ENCODE measurements around the gene NOC2L. TPM values are rescaled to one million over a fixed set of nuclear protein-coding genes. Genes with fewer than 3 reads are reported as not detected.
A peak's percentile ranks its signal among the peaks of the same experiment; 100 is the strongest.

The NOC2L gene
- total RNA-seq, 2 donors from 2014 or later: 72.7 to 90.0 TPM

DNA sequence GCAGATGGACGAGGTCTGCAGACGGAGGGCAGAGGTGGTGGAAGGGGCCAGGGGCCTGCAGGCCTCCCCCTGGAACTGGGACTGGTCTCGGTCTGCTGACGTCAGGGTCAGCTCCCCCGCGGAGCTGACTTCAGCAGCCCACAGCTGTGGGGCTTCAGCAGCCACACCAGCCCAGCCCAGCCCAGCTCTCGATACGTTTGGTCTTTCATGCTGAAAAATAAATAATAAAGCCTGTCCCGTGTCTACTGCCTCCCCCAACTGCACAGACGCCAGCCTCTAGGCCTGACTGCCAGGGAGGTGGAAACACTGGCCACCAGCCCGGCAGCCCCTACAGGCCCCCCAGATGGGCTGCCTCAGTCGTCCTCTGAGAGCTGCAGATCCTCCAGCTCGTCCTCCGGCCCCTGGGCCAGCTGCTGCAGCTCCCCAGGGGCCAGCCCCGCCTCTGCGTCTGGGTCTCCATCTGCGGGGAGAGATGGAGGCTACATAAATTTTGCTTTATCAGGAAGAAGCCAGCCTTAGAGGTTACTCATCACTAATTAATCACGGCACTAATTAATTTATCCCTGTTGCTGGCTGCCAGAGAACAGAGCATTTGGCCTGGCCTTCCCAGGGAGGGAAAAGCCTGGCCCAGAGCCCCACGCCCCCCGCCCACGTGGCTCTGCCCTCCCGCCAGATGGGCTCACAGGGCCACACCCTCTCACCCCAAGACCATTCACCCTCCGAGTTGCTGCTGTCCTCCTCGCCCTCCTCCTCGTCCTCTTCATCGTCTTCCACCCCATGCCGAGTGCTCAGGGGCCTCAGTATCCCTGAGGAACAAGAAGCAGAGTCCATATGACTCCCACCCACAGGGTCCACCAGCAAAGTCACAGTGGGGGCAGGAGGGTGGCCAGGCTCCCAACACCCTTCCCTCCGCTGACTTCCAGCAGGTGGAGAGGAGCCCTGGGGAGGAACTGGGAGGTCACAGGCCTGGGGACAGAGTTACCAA lies 14.4 kb downstream of the NOC2L start:
- Mint-ChIP-seq H3K27me3 (ENCODE audit: low read depth) (peaks cover 6% of the 10 kb centered on the region), H3K4me1 (ENCODE audit: low read depth) (peaks cover 5% of the 10 kb centered on the region), H3K9me3 (no peaks in the 10 kb centered on the region), H3K27ac (no peak overlapping the region), H3K4me3 (no peak overlapping the region), H3K36me3 (ENCODE audit: insufficient read depth in 2 of 2) (peaks cover 0 to 2% of the 10 kb centered on the region in 2 donors)
- ATAC-seq (replicated peaks in 1 of 2) (no peak), DNase-seq (no peak)

DNA sequence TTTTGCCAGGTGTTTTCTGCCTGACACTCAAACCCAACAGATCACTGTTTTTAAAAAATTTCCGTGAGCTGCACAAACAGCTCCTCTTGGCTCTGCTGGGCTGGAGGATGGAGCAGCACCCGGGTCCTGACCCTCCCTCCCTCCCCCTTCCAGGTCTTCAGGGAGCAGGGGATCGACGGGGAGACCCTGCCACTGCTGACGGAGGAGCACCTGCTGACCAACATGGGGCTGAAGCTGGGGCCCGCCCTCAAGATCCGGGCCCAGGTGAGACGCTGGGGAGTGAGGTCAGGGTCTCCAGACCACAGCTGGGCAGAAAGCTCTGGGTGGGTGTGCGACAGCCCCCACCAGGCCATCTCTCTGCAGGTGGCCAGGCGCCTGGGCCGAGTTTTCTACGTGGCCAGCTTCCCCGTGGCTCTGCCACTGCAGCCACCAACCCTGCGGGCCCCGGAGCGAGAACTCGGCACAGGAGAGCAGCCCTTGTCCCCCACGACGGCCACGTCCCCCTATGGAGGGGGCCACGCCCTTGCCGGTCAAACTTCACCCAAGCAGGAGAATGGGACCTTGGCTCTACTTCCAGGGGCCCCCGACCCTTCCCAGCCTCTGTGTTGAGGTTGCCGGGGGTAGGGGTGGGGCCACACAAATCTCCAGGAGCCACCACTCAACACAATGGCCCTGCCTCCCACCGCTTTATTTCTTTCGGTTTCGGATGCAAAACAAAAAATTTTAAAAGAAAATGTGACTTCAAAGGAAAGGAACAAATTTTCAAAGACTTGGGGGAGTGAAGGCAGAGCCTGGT lies 15.3 kb downstream of the NOC2L start:
- ATAC-seq (replicated peaks in 1 of 2) (no peak), DNase-seq (no peak)
- Mint-ChIP-seq H3K27me3 (ENCODE audit: low read depth) (peaks cover 12% of the 10 kb centered on the region), H3K36me3 (ENCODE audit: insufficient read depth in 2 of 2) (peaks cover 0 to 2% of the 10 kb centered on the region in 2 donors), H3K4me3 (no peak overlapping the region), H3K4me1 (ENCODE audit: low read depth) (peaks cover 5% of the 10 kb centered on the region), H3K27ac (no peak overlapping the region), H3K9me3 (no peaks in the 10 kb centered on the region)

DNA sequence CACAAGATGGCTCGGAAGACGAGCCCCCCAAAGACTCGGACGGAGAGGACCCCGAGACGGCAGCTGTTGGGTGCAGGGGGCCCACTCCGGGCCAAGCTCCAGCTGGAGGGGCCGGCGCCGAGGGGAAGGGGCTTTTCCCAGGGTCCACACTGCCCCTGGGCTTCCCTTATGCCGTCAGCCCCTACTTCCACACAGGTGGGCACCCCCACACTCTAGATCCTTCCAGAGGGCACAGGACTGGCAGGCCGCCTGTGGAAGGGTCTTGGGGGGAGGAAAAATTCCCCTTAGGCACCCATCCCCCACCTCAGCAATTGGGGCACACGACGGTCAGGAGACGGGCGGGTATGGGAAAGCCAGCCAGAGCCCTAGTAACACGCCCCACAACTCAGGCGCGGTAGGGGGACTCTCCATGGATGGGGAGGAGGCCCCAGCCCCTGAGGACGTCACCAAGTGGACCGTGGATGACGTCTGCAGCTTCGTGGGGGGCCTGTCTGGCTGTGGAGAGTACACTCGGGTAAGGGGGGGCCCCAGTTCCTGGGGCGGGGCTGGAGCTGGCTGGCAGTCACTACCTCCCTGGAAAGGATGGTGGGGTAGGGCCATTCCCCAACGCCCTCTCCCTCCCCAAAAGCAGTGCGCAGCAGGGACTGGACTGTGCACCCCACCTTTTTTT lies 16.1 kb downstream of the NOC2L start:
- Mint-ChIP-seq H3K4me3 (no peak overlapping the region), H3K27me3 (ENCODE audit: low read depth) (peaks cover 15% of the 10 kb centered on the region), H3K4me1 (ENCODE audit: low read depth) (peaks cover 5% of the 10 kb centered on the region), H3K9me3 (no peaks in the 10 kb centered on the region), H3K27ac (no peak overlapping the region), H3K36me3 (ENCODE audit: insufficient read depth in 2 of 2) (peaks cover 0 to 2% of the 10 kb centered on the region in 2 donors)
- ATAC-seq (replicated peaks in 1 of 2): no peak
- no peak for DNase-seq

DNA sequence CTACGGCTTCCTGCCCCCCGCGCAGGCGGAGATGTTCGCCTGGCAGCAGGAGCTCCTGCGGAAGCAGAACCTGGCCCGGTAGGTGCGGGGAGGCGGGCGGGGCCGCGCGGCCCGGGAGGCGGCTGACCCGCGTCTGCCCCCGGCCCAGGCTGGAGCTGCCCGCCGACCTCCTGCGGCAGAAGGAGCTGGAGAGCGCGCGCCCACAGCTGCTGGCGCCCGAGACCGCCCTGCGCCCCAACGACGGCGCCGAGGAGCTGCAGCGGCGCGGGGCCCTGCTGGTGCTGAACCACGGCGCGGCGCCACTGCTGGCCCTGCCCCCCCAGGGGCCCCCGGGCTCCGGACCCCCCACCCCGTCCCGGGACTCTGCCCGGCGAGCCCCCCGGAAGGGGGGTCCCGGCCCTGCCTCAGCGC lies 16.6 kb downstream of the NOC2L start:
- Mint-ChIP-seq H3K9me3 (no peaks in the 10 kb centered on the region), H3K27ac (no peak overlapping the region)

DNA sequence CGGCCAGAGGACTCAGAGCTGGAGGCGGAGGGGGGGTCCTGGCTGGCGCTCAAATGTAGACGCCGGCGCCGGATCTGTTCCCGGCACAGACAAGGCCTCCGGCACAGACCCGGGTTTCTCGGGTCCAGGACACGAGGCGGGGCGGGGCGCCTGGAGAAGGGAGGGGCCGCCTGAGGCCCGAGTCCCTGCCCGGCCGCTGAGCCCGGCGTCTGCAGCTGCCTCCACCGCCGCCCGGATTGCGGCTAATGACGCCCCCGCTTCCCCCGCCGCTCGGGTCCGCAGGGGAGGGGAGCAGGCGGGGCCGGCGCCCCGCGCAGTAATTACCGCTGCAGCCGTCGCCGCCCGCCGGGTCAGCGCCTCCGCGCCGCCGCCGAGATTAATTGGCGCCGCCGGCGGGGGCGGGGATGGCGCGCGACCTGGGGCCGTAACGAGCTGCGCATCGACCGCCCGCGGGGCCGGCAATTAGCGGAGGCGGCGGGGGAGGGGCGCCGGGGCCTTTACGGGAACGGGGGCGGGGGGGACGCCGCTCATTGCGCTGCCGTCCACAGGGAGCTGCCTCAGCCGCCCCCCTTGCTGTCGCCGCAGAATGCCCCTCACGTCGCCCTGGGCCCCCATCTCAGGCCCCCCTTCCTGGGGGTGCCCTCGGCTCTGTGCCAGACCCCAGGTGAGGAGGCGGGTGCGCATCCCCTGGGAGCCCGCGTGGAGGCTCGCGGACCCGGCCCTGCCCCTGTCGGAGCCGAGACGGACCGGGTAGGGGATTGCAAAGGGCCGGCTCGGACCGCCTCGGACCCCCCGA lies 17.3 kb downstream of the NOC2L start:
- H3K4me1 Mint-ChIP-seq (ENCODE audit: low read depth): peaks cover 5% of the 10 kb centered on the region
- peaks cover 18% of the 10 kb centered on the region for H3K27me3 Mint-ChIP-seq (ENCODE audit: low read depth)
- no peaks in the 10 kb centered on the region for H3K9me3 Mint-ChIP-seq
- DNase-seq (peak; percentile 35 to 42), ATAC-seq (replicated peaks in 1 of 2) (peak; percentile 16 to 27)
- H3K27ac Mint-ChIP-seq: no peak overlapping the region
- peak overlapping the region; percentile 77 to 83 for H3K4me3 Mint-ChIP-seq
- H3K36me3 Mint-ChIP-seq (ENCODE audit: insufficient read depth in 2 of 2): peaks cover 0 to 2% of the 10 kb centered on the region in 2 donors

More for the DNA sequence above, 16.6 kb downstream of the NOC2L start:
- peaks cover 0 to 2% of the 10 kb centered on the region in 2 donors for H3K36me3 Mint-ChIP-seq (ENCODE audit: insufficient read depth in 2 of 2)
- H3K4me1 Mint-ChIP-seq (ENCODE audit: low read depth): peaks cover 5% of the 10 kb centered on the region
- no peak overlapping the region for H3K4me3 Mint-ChIP-seq
- peaks cover 18% of the 10 kb centered on the region for H3K27me3 Mint-ChIP-seq (ENCODE audit: low read depth)
- ATAC-seq (replicated peaks in 1 of 2) (peak in 1 of 2 donors; percentile 12), DNase-seq (no peak)

DNA sequence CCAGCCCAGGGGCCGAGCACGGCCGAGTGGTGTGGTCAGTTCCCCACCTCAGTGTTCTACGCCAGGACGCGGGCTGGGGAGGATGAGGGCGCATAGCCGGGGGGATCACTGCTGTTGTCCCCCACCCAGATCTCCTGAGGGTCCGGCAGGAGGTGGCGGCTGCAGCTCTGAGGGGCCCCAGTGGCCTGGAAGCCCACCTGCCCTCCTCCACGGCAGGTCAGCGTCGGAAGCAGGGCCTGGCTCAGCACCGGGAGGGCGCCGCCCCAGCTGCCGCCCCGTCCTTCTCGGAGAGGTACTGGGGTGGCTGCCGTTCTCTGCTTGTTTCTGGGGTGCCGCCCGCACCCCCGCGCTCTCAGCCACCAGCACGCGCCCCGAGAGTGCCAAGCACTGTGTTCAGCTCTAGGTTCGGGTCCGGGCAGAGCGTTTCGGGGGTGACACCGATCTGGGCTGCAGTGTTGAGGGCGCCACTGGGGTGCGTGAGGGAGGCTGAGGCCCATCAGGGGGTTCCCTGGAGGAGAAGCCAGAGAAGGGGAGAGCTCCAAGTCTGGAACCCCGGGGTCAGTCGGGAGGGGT lies 18.0 kb downstream of the NOC2L start:
- ATAC-seq (replicated peaks in 1 of 2): peak; percentile 14 to 15
- Mint-ChIP-seq H3K27ac (no peak overlapping the region), H3K4me3 (peak overlapping the region; percentile 77 to 83), H3K27me3 (ENCODE audit: low read depth) (peaks cover 18% of the 10 kb centered on the region), H3K9me3 (no peaks in the 10 kb centered on the region), H3K36me3 (ENCODE audit: insufficient read depth in 2 of 2) (peaks cover 0 to 2% of the 10 kb centered on the region in 2 donors), H3K4me1 (ENCODE audit: low read depth) (peaks cover 5% of the 10 kb centered on the region)
- DNase-seq: no peak

DNA sequence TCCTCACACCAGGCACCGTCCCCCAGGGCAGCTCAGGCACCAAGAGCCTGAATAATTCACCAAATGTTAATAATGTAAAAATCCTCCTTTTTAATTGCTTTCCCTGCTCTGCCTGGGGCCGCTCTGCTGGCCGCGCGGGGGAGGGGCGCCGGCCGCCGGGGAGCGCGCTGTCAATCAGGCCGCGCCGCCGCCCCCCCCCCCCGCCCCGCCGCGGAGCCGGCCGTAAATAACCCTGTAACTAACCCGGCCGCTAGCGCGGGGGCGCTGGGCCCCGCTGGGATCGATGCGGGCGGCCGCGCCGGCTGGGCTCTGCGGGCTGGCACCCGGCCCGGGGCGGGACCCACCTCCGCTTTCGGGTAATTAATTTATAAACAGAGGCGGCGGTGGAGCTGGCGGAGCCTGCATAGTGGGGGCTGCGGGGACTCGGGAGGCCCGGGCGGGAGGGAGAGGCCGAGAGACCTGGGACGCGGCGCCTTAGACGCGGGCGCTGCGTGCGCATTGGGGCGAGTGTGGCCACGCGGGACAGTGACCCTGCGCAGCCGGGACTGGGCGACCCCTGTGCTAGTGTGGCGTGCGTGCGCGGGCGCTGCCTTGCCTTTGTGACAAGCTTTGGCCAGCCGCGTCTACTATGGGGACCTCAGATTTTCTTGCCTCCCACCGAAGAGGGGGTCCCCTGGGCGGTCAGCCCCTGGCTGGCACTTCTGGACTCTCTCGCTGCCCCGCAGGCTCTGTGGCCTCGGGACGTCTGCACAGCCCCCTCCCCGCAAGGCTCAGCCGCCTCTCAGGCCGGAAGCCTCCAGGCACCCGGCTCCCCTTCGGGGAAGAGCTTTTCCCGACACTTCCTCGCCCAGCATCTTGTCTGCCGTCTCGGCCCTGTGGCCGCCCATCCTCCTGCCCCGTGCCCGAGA lies 18.7 kb downstream of the NOC2L start:
- peaks cover 21% of the 10 kb centered on the region for H3K27me3 Mint-ChIP-seq (ENCODE audit: low read depth)
- peaks cover 0 to 2% of the 10 kb centered on the region in 2 donors for H3K36me3 Mint-ChIP-seq (ENCODE audit: insufficient read depth in 2 of 2)
- no peaks in the 10 kb centered on the region for H3K9me3 Mint-ChIP-seq
- DNase-seq: peak; percentile 31 to 32
- H3K27ac Mint-ChIP-seq: no peak overlapping the region
- H3K4me1 Mint-ChIP-seq (ENCODE audit: low read depth): peaks cover 5% of the 10 kb centered on the region
- ATAC-seq (replicated peaks in 1 of 2): peak; percentile 19 to 24
- peak overlapping the region; percentile 77 to 83 for H3K4me3 Mint-ChIP-seq

DNA sequence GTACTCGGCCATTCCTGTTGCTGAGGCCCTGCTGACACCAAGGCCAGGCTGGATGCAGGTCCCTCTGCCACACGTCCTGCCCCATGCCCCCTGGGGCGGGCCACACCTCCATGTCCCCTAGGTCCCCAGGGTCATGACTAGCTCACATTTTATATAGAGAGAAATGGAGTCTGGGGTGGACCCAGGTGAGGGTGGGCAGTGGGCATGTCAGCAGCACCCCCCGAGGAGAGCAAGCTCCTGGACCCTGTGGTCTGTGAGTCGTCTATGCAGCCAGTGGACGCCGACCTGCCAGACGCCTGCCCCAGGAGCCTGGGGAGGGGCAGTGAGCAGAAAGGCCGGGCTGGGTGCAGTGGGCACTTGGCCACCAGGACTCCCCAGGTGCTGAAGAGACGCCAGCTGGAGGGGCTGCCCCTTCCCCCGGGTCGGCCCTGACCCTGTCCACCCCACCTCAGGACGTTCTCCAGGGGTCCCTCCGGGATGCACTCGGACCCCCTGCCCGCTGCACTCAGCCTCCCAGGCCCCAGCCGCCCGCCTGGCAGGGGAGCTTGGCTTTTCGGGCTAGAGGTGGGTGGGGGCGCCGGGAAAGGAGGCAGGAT lies 19.4 kb downstream of the NOC2L start:
- peaks cover 29% of the 10 kb centered on the region for H3K27me3 Mint-ChIP-seq (ENCODE audit: low read depth)
- H3K27ac Mint-ChIP-seq: no peak overlapping the region
- DNase-seq (no peak), ATAC-seq (replicated peaks in 1 of 2) (no peak)
- H3K9me3 Mint-ChIP-seq: no peaks in the 10 kb centered on the region
- no peaks in the 10 kb centered on the region for H3K36me3 Mint-ChIP-seq (ENCODE audit: insufficient read depth in 2 of 2)
- no peak overlapping the region for H3K4me3 Mint-ChIP-seq
- peaks cover 11% of the 10 kb centered on the region for H3K4me1 Mint-ChIP-seq (ENCODE audit: low read depth)

DNA sequence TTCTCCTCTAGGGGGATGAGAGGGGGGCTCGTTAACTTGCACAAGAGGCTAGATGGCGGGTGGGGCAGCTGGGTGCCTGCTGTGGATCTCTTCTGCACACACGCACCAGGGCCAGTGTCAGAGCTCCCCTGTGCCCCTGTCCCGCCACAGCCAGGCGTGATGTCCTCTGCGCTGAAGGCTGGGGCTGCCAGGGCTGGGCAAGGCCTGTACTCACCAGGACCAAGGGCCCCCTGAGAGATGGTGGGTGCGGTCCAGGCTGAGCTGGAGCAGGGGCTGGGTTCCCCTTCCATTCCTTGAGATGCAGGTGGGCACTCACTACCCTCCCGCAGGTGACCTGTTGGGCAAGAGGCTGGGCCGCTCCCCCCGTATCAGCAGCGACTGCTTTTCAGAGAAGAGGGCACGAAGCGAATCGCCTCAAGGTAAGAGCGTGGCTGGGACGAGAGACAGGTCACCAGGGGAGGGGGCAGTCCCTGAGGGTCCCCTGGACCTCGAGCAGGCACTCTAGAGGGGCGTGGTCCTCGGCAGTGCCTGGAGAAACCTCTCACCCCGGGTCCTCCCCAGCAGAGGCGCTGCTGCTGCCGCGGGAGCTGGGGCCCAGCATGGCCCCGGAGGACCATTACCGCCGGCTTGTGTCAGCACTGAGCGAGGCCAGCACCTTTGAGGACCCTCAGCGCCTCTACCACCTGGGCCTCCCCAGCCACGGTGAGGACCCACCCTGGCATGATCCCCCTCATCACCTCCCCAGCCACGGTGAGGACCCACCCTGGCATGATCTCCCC lies 20.2 kb downstream of the NOC2L start:
- no peaks in the 10 kb centered on the region for H3K9me3 Mint-ChIP-seq
- DNase-seq (no peak), ATAC-seq (replicated peaks in 1 of 2) (no peak)
- no peak overlapping the region for H3K27ac Mint-ChIP-seq
- H3K4me3 Mint-ChIP-seq: no peak overlapping the region
- peaks cover 29% of the 10 kb centered on the region for H3K27me3 Mint-ChIP-seq (ENCODE audit: low read depth)
- no peaks in the 10 kb centered on the region for H3K36me3 Mint-ChIP-seq (ENCODE audit: insufficient read depth in 2 of 2)
- H3K4me1 Mint-ChIP-seq (ENCODE audit: low read depth): peaks cover 11% of the 10 kb centered on the region

DNA sequence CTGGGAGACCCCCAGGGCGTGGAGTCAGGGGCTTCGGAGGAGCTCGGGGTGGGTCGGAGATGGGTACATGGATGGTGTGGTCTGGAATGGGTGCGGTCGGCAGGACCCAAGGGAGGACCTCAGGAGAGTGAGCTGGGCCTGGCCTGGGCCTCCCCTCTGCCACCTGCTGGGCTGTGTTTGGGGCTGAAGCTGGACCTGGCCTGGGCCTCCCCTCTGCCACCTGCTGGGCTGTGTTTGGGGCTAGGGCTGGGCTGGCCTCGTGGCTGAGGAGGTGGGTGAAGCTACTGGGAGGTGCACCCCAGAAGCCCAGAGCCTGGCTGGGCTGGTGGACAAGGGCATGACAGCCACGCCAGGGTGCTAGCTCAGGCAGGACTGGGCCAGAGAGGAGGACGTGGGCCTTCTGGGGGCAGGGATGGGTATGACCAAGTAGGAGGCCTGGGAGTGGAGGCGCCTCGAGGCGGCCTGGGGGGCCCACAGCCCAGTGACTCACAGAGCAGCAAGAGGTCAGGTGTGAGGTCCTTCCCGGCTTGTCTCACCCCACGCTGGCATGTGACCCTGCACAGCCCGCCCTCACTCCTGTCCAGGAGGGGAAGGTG lies 20.9 kb downstream of the NOC2L start:
- ATAC-seq (replicated peaks in 1 of 2) (peak; percentile 51 to 52), DNase-seq (peak; percentile 30 to 35)
- no peak overlapping the region for H3K27ac Mint-ChIP-seq
- H3K4me3 Mint-ChIP-seq: no peak overlapping the region
- H3K36me3 Mint-ChIP-seq (ENCODE audit: insufficient read depth in 2 of 2): no peaks in the 10 kb centered on the region
- peaks cover 11% of the 10 kb centered on the region for H3K4me1 Mint-ChIP-seq (ENCODE audit: low read depth)
- peaks cover 35% of the 10 kb centered on the region for H3K27me3 Mint-ChIP-seq (ENCODE audit: low read depth)
- no peaks in the 10 kb centered on the region for H3K9me3 Mint-ChIP-seq
